H9 (cell line): Measurements from ENCODE around the gene DCLRE1C. TPM values are rescaled to one million over a fixed set of nuclear protein-coding genes. Genes with fewer than 3 reads are reported as not detected.

Experiments used
- DNase-seq: peaks from one replicate; pipeline ENCODE4 v3.0.0-alpha.2; 2017
- H2AFZ ChIP-seq: one replicate; pipeline ENCODE4 v1.6.1; 2013; ENCODE audit warnings: mild to moderate bottlenecking, low read length, control low read depth, moderate library complexity
- H2AK5ac ChIP-seq: 2 replicates; pipeline ENCODE4 v1.6.1; 2013; ENCODE audit warnings: low read length, control low read depth, mixed read lengths; ENCODE audit not compliant: insufficient read length
- H2BK120ac ChIP-seq: one replicate; pipeline ENCODE4 v1.6.1; 2013; ENCODE audit warnings: low read depth, mild to moderate bottlenecking, low read length, control low read depth, inconsistent platforms; ENCODE audit not compliant: poor library complexity, severe bottlenecking
- H2BK12ac ChIP-seq: 2 replicates; pipeline ENCODE4 v1.6.1; 2013; ENCODE audit warnings: low read length, control low read depth, mixed read lengths, low read depth; ENCODE audit not compliant: insufficient read length
- H2BK15ac ChIP-seq: 2 replicates; pipeline ENCODE4 v1.6.1; 2013; ENCODE audit warnings: low read depth, low read length, control low read depth
- H2BK20ac ChIP-seq: one replicate; pipeline ENCODE4 v1.6.1; 2013; ENCODE audit warnings: low read depth, mild to moderate bottlenecking, low read length, control low read depth, inconsistent platforms; ENCODE audit not compliant: poor library complexity, severe bottlenecking
- H2BK5ac ChIP-seq: 2 replicates; pipeline ENCODE4 v1.6.1; 2013; ENCODE audit warnings: low read length, control low read depth, mixed read lengths; ENCODE audit not compliant: insufficient read length
- H3K14ac ChIP-seq: 2 replicates; pipeline ENCODE4 v1.6.1; 2013; ENCODE audit warnings: low read length, control low read depth; ENCODE audit not compliant: insufficient read depth
- H3K18ac ChIP-seq: 2 replicates; pipeline ENCODE4 v1.6.1; 2013; ENCODE audit warnings: low read depth, mild to moderate bottlenecking, mixed read lengths, low read length, control low read depth; ENCODE audit not compliant: insufficient read length
- H3K23ac ChIP-seq: 2 replicates; pipeline ENCODE4 v1.6.1; 2013; ENCODE audit warnings: low read length, control low read depth, mixed read lengths, low read depth; ENCODE audit not compliant: insufficient read length
- H3K23me2 ChIP-seq: 2 replicates; pipeline ENCODE4 v1.6.1; 2013; ENCODE audit warnings: low read depth, mild to moderate bottlenecking, mixed read lengths, low read length, control low read depth; ENCODE audit not compliant: insufficient read length, poor library complexity, severe bottlenecking
- H3K27ac ChIP-seq: 2 replicates; pipeline ENCODE4 v1.5.1; 2013; ENCODE audit warnings: low read length, control low read depth, mixed read lengths, low read depth; ENCODE audit not compliant: insufficient read length
- H3K27me3 ChIP-seq: 2 replicates; pipeline ENCODE4 v1.6.1; 2013; ENCODE audit warnings: low read length, control low read depth, inconsistent platforms; ENCODE audit not compliant: insufficient read depth
- H3K4ac ChIP-seq: 2 replicates; pipeline ENCODE4 v1.6.1; 2013; ENCODE audit warnings: low read depth, mild to moderate bottlenecking, control low read depth, inconsistent platforms, low read length, moderate library complexity
- H3K4me1 ChIP-seq: 2 replicates; pipeline ENCODE4 v1.6.1; 2013; ENCODE audit warnings: low read length, control low read depth, inconsistent platforms; ENCODE audit not compliant: insufficient read depth
- H3K4me2 ChIP-seq: 2 replicates; pipeline ENCODE4 v1.6.1; 2013; ENCODE audit warnings: low read length, control low read depth, mixed read lengths; ENCODE audit not compliant: insufficient read length, insufficient read depth
- H3K56ac ChIP-seq: 2 replicates; pipeline ENCODE4 v1.6.1; 2013; ENCODE audit warnings: low read depth, mild to moderate bottlenecking, mixed read lengths, low read length, control low read depth; ENCODE audit not compliant: insufficient read length
- H3K79me1 ChIP-seq: 2 replicates; pipeline ENCODE4 v1.6.1; 2013; ENCODE audit warnings: low read depth, mild to moderate bottlenecking, moderate library complexity, low read length, control low read depth, inconsistent platforms; ENCODE audit not compliant: insufficient read depth, poor library complexity, severe bottlenecking
- H3K79me2 ChIP-seq: 2 replicates; pipeline ENCODE4 v1.6.1; 2013; ENCODE audit warnings: low read length, control low read depth, inconsistent platforms; ENCODE audit not compliant: insufficient read depth
- H3K9ac ChIP-seq: 2 replicates; pipeline ENCODE4 v1.6.1; 2013; ENCODE audit warnings: low read length, control low read depth, mixed read lengths; ENCODE audit not compliant: insufficient read length; ENCODE audit errors: extremely low read depth
- H3K9me3 ChIP-seq: one replicate; pipeline ENCODE4 v1.6.1; 2013; ENCODE audit warnings: low read depth, low read length, inconsistent platforms; ENCODE audit not compliant: control insufficient read depth
- H3T11ph ChIP-seq: one replicate; pipeline ENCODE4 v1.6.1; 2013; ENCODE audit warnings: mild to moderate bottlenecking, low read length, control low read depth, inconsistent platforms
- H4K20me1 ChIP-seq: one replicate; pipeline ENCODE4 v1.6.1; 2013; ENCODE audit not compliant: control insufficient read depth, insufficient read length, insufficient read depth
- H4K5ac ChIP-seq: 2 replicates; pipeline ENCODE4 v1.6.1; 2013; ENCODE audit warnings: low read depth, mild to moderate bottlenecking, mixed read lengths, low read length, control low read depth; ENCODE audit not compliant: insufficient read length
- H4K8ac ChIP-seq: replicated peaks from 2 replicates; pipeline ENCODE4 v1.6.1; 2013; ENCODE audit warnings: low read length, control low read depth, mixed read lengths, low read depth; ENCODE audit not compliant: insufficient read length
- H4K91ac ChIP-seq: 2 replicates; pipeline ENCODE4 v1.6.1; 2013; ENCODE audit warnings: low read depth, mild to moderate bottlenecking, moderate library complexity, mixed read lengths, low read length, control low read depth; ENCODE audit not compliant: insufficient read length
- H3K27ac Mint-ChIP-seq, 3 experiments: 2 replicates in 2 of 3; 3 replicates in 1 of 3; pipeline ENCODE4 v1.8.0; 2020 to 2021; ENCODE audit warnings: mixed read lengths in 3 of 3, mild to moderate bottlenecking in 1 of 3, moderate library complexity in 1 of 3
- H3K27me3 Mint-ChIP-seq: 2 replicates; pipeline ENCODE4 v1.8.0; 2021; ENCODE audit warnings: low read depth, mild to moderate bottlenecking, moderate library complexity, mixed read lengths
- H3K36me3 Mint-ChIP-seq, 3 experiments: 2 replicates in 2 of 3; 3 replicates in 1 of 3; pipeline ENCODE4 v1.8.0; 2020 to 2021; ENCODE audit warnings: low read depth in 3 of 3, mixed read lengths in 3 of 3; ENCODE audit not compliant: insufficient read depth in 1 of 3
- H3K4me1 Mint-ChIP-seq, 2 experiments: 2 replicates each; pipeline ENCODE4 v1.8.0; 2020; ENCODE audit warnings: mixed read lengths in 2 of 2
- H3K4me3 Mint-ChIP-seq, 2 experiments: 2 replicates in 1 of 2; 3 replicates in 1 of 2; pipeline ENCODE4 v1.8.0; 2020 to 2021; ENCODE audit warnings: mild to moderate bottlenecking in 2 of 2, mixed read lengths in 2 of 2, moderate library complexity in 1 of 2
- H3K9me3 Mint-ChIP-seq, 2 experiments: 2 replicates in 1 of 2; 3 replicates in 1 of 2; pipeline ENCODE4 v1.8.0; 2020; ENCODE audit warnings: mild to moderate bottlenecking in 2 of 2, mixed read lengths in 2 of 2, moderate library complexity in 1 of 2
- CTCF ChIP-seq: fragments of 200-600 bp; sonication (generic); conservative IDR thresholded peaks from 3 replicates; pipeline ENCODE4 v1.8.0; 2021; ENCODE audit warnings: antibody characterized with exemption, mild to moderate bottlenecking
- WGBS: extraction: QIAGEN DNeasy Blood & Tissue Kit; methylation state at CpG from one replicate; pipeline ENCODE4 v1.1.7; 2013; ENCODE audit warnings: missing lambda C conversion rate, low lambda C conversion rate, mixed read lengths; ENCODE audit not compliant: insufficient read length; ENCODE audit errors: extremely low coverage; 5-methylcytosine and 5-hydroxymethylcytosine counted together
- total RNA-seq: library from RNA; stranded (reverse); gene quantifications from 2 replicates; pipeline ENCODE4 v1.2.1, GENCODE V29; 2021

The DCLRE1C gene
- total RNA-seq, 1 experiment from 2014 or later: 15.2 TPM

- Histone ChIP-seq H3K4me2 (no peak overlapping the region), H4K91ac (no peak overlapping the region), H3K18ac (no peak overlapping the region), H3K9me3 (no peaks in the 10 kb centered on the region), H3K79me1 (no peaks in the 10 kb centered on the region), H3K23me2 (no peaks in the 10 kb centered on the region), H3K9ac (no peak overlapping the region), H2AFZ (no peak overlapping the region), H2BK120ac (no peak overlapping the region), H2BK5ac (no peak overlapping the region), H2BK15ac (no peak overlapping the region), H3K14ac (no peak overlapping the region), H2BK20ac (no peak overlapping the region), H2BK12ac (no peak overlapping the region), H4K20me1 (no peaks in the 10 kb centered on the region), H3K4ac (no peak overlapping the region), H3K56ac (no peak overlapping the region), H2AK5ac (no peak overlapping the region), H3K23ac (no peak overlapping the region), H3K27ac (no peak overlapping the region), H3K4me1 (no peaks in the 10 kb centered on the region), H3K27me3 (no peaks in the 10 kb centered on the region; the same call in 1 of the 2 replicates), H4K8ac (no peak overlapping the region), H3T11ph (no peak overlapping the region), H3K79me2 (no peaks in the 10 kb centered on the region), H4K5ac (no peak overlapping the region)
- H3K36me3 Mint-ChIP-seq: no peaks in the 10 kb centered on the region
- H3K27me3 Mint-ChIP-seq: peaks cover 16% of the 10 kb centered on the region
- no peaks in the 10 kb centered on the region for H3K9me3 Mint-ChIP-seq
- DNase-seq: no peak
- no peaks in the 10 kb centered on the region for H3K4me1 Mint-ChIP-seq
- no CpG with 5 or more reads among the region's 2 CpGs for WGBS
- no peak overlapping the region for H3K27ac Mint-ChIP-seq
- TF ChIP-seq CTCF: no peak
- H3K4me3 Mint-ChIP-seq: no peak overlapping the region
Measured at GRCh38 chr10:14967897-14968296, 14.0 kb upstream of the DCLRE1C start.
